Natural killer cell (primary cell): ENCODE measurements around the gene IFITM1. TPM values are rescaled to one million over a fixed set of nuclear protein-coding genes. Genes with fewer than 3 reads are reported as not detected.
A peak's percentile ranks its signal among the peaks of the same experiment; 100 is the strongest.

ENCODE experiments used
- ATAC-seq, 3 donors: fragments of 150-1000 bp in 2 of 3; fragments of 200-7000 bp in 1 of 3; cut with Tn5 transposase; 1 replicate in 1 of 3; 2 replicates in 2 of 3; pipeline ENCODE4 v1.10.0; 2021; ENCODE audit warnings: mild to moderate bottlenecking in 2 of 3, moderate library complexity in 2 of 3
- DNase-seq, 2 donors: peaks; one replicate each; pipeline versions ENCODE4 v3.0.0 to v3.0.0-alpha.2; 2013 to 2021; ENCODE audit warnings: mixed read lengths in 1 of 2
- H3K27ac ChIP-seq: one replicate; pipeline ENCODE4 v1.5.1; 2013; ENCODE audit warnings: mild to moderate bottlenecking, low read length
- H3K27me3 ChIP-seq: one replicate; pipeline ENCODE4 v1.6.1; 2013; ENCODE audit warnings: low read length; ENCODE audit not compliant: control insufficient read depth, insufficient read depth
- H3K36me3 ChIP-seq: one replicate; pipeline ENCODE4 v1.6.1; 2013; ENCODE audit warnings: low read length; ENCODE audit not compliant: control insufficient read depth, insufficient read depth
- H3K4me1 ChIP-seq: one replicate; pipeline ENCODE4 v1.6.1; 2013; ENCODE audit warnings: low read length; ENCODE audit not compliant: control insufficient read depth, insufficient read depth
- H3K4me3 ChIP-seq: one replicate; pipeline ENCODE4 v1.5.1; 2013; ENCODE audit warnings: low read length
- H3K9me3 ChIP-seq: one replicate; pipeline ENCODE4 v1.6.1; 2013; ENCODE audit warnings: low read length; ENCODE audit not compliant: control insufficient read depth, insufficient read depth
- H3K27ac Mint-ChIP-seq, 2 donors: one replicate each; pipeline ENCODE4 v1.8.0; 2022; ENCODE audit warnings: mild to moderate bottlenecking in 2 of 2, mixed read lengths in 2 of 2, moderate library complexity in 1 of 2
- H3K27me3 Mint-ChIP-seq, 2 donors: one replicate each; pipeline ENCODE4 v1.8.0; 2022; ENCODE audit warnings: low read depth in 2 of 2, mixed read lengths in 2 of 2
- H3K36me3 Mint-ChIP-seq: one replicate; pipeline ENCODE4 v1.8.0; 2022; ENCODE audit warnings: mixed read lengths
- H3K4me1 Mint-ChIP-seq, 2 donors: one replicate each; pipeline ENCODE4 v1.8.0; 2022; ENCODE audit warnings: mixed read lengths in 2 of 2
- H3K4me3 Mint-ChIP-seq: one replicate; pipeline ENCODE4 v1.8.0; 2022; ENCODE audit warnings: mild to moderate bottlenecking, moderate library complexity, mixed read lengths
- H3K9me3 Mint-ChIP-seq, 2 donors: one replicate each; pipeline ENCODE4 v1.8.0; 2022; ENCODE audit warnings: mixed read lengths in 2 of 2
- CTCF ChIP-seq: fragments of 200-600 bp; IDR thresholded peaks from one replicate; pipeline ENCODE4 v1.8.0; 2022; ENCODE audit warnings: antibody characterized with exemption
- WGBS: methylation state at CpG from one replicate; pipeline ENCODE4 v1.1.7; 2013; ENCODE audit warnings: missing lambda C conversion rate; ENCODE audit not compliant: insufficient coverage; 5-methylcytosine and 5-hydroxymethylcytosine counted together
- intact Hi-C: fragments of 100-400 bp; cut with micrococcal nuclease; formaldehyde crosslinking; loops from one replicate; pipeline ENCODE4 v1.14.2; 2022
- total RNA-seq, 4 donors: library from RNA; stranded (reverse); fragments of 120-200 nt in 1 of 4; gene quantifications; one replicate each; pipeline versions ENCODE4 v1.2.3 to v1.2.4, GENCODE V29; 2013 to 2022

IFITM1 gene
- total RNA-seq, 3 donors from 2014 or later (not counting 1 experiment from before 2014, with no cell fraction given), result 540 to 809 (median 710) TPM

GRCh38 chr11:353179-353873 is 39.5 kb downstream of the IFITM1 start:
- no peak for TF ChIP-seq CTCF
- Histone ChIP-seq H3K27me3 (no peaks in the 10 kb centered on the region), H3K4me1 (peaks cover 76% of the 10 kb centered on the region), H3K36me3 (no peaks in the 10 kb centered on the region), H3K27ac (no peak overlapping the region), H3K4me3 (no peak overlapping the region), H3K9me3 (no peaks in the 10 kb centered on the region)
- H3K9me3 Mint-ChIP-seq, result no peaks in the 10 kb centered on the region
- H3K4me1 Mint-ChIP-seq, result peaks cover 43 to 58% of the 10 kb centered on the region in 2 donors
- DNase-seq, result no peak
- H3K27me3 Mint-ChIP-seq, result no peaks in the 10 kb centered on the region
- intact Hi-C loops, result no loop called here
- 67% methylated on average over 16 of the region's 16 CpGs for WGBS
- H3K36me3 Mint-ChIP-seq, result no peaks in the 10 kb centered on the region
- H3K4me3 Mint-ChIP-seq, result peak overlapping the region; percentile 62
- H3K27ac Mint-ChIP-seq, result peak overlapping the region; percentile 92 to 95
- ATAC-seq, result no peak

- ATAC-seq (peak; percentile 19 to 61 (median 58)), DNase-seq (peak; percentile 64 to 93)
- H3K36me3 Mint-ChIP-seq, result no peaks in the 10 kb centered on the region
- H3K27me3 Mint-ChIP-seq, result no peaks in the 10 kb centered on the region
- no peaks in the 10 kb centered on the region for H3K27me3 ChIP-seq
- intact Hi-C loops, result loop anchor here (5.0 kb wide), 2 partner anchors 49 to 149 kb away; partner anchors contain the start of genes BET1L, IFITM2 and RIC8A
- H3K27ac Mint-ChIP-seq, result peak overlapping the region; percentile 78
- no peak for TF ChIP-seq CTCF
- peak overlapping the region; percentile 11 for H3K4me3 ChIP-seq
- H3K4me1 Mint-ChIP-seq, result peaks cover 41 to 57% of the 10 kb centered on the region in 2 donors
- H3K27ac ChIP-seq, result peak overlapping the region; percentile 83
- no peaks in the 10 kb centered on the region for H3K9me3 Mint-ChIP-seq
- WGBS, result 7% methylated on average over 65 of the region's 76 CpGs
- peaks cover 74% of the 10 kb centered on the region for H3K4me1 ChIP-seq
- no peaks in the 10 kb centered on the region for H3K36me3 ChIP-seq
- H3K9me3 ChIP-seq, result no peaks in the 10 kb centered on the region
- H3K4me3 Mint-ChIP-seq, result peak overlapping the region; percentile 57
Measured at GRCh38 chr11:355581-356458, 42.0 kb downstream of the IFITM1 start.

- H3K27me3 Mint-ChIP-seq, result no peaks in the 10 kb centered on the region
- no peaks in the 10 kb centered on the region for H3K9me3 ChIP-seq
- no peaks in the 10 kb centered on the region for H3K36me3 Mint-ChIP-seq
- H3K4me1 ChIP-seq, result peaks cover 66% of the 10 kb centered on the region
- H3K27me3 ChIP-seq, result no peaks in the 10 kb centered on the region
- no peak for DNase-seq
- intact Hi-C loops, result loop anchor here (5.0 kb wide), 2 partner anchors 49 to 149 kb away; partner anchors contain the start of genes BET1L, IFITM2 and RIC8A
- H3K4me3 Mint-ChIP-seq, result no peak overlapping the region
- 84% methylated on average over 6 of the region's 6 CpGs for WGBS
- TF ChIP-seq CTCF, result no peak
- no peak overlapping the region for H3K4me3 ChIP-seq
- H3K36me3 ChIP-seq, result no peaks in the 10 kb centered on the region
- no peaks in the 10 kb centered on the region for H3K9me3 Mint-ChIP-seq
- H3K4me1 Mint-ChIP-seq, result peaks cover 33 to 55% of the 10 kb centered on the region in 2 donors
- no peak overlapping the region for H3K27ac Mint-ChIP-seq
- ATAC-seq, result no peak
- no peak overlapping the region for H3K27ac ChIP-seq
Measured at GRCh38 chr11:356610-357009, 42.8 kb downstream of the IFITM1 start.
